AG08395 (cell line): ENCODE measurements around the gene TECR.
"Not testable (repeated sequence)": the region's sequence is repeated elsewhere in the genome, so short reads cannot be mapped to it uniquely, and the experiment has no call there.

ENCODE experiments used
- DNase-seq: peaks from one replicate; pipeline ENCODE4 v3.0.0; 2012; ENCODE audit warnings: mixed read lengths, low spot score

TECR gene

GRCh38 chr19:14585187-14585586 lies 55.8 kb downstream of the TECR start:
- DNase-seq, result not testable (repeated sequence)

- DNase-seq, result not testable (repeated sequence)
These were observed 60.0 kb downstream of the TECR start for GRCh38 chr19:14589433-14589832.

GRCh38 chr19:14595558-14595957 lies 66.2 kb downstream of the TECR start:
- DNase-seq, result no peak

- no peak for DNase-seq
These were observed 70.3 kb downstream of the TECR start for GRCh38 chr19:14599548-14600147.

GRCh38 chr19:14603990-14604387 lies 74.6 kb downstream of the TECR start:
- DNase-seq, result no peak

GRCh38 chr19:14606627-14607026 lies 77.2 kb downstream of the TECR start:
- no peak for DNase-seq

- no peak for DNase-seq
These were observed 81.7 kb downstream of the TECR start for GRCh38 chr19:14611051-14611450.

GRCh38 chr19:14612242-14612641 lies 82.8 kb downstream of the TECR start:
- not testable (repeated sequence) for DNase-seq

- DNase-seq, result no peak
These were observed 83.3 kb downstream of the TECR start for GRCh38 chr19:14612657-14613056.

- DNase-seq, result not testable (repeated sequence)
These were observed 84.2 kb downstream of the TECR start for GRCh38 chr19:14613399-14614098.

GRCh38 chr19:14614099-14614412 lies 84.7 kb downstream of the TECR start:
- DNase-seq, result no peak
